Mucosa of rectum (tissue), 2 donors: ENCODE measurements around the gene RAB11B.
"Not testable (repeated sequence)": the region's sequence is repeated elsewhere in the genome, so short reads cannot be mapped to it uniquely, and the experiment has no call there.

ENCODE experiments used
- H3K27ac ChIP-seq, 2 donors: one replicate each; pipeline ENCODE4 v1.7.0; 2013; ENCODE audit warnings: inconsistent platforms in 2 of 2, low read depth in 2 of 2, low read length in 2 of 2
- H3K27me3 ChIP-seq, 2 donors: one replicate each; pipeline ENCODE4 v1.7.0; 2013; ENCODE audit warnings: low read length in 2 of 2; ENCODE audit not compliant: control insufficient read depth in 2 of 2, insufficient read depth in 2 of 2
- H3K36me3 ChIP-seq, 2 donors: one replicate each; pipeline ENCODE4 v1.7.0; 2013; ENCODE audit warnings: low read length in 2 of 2; ENCODE audit not compliant: control insufficient read depth in 2 of 2, insufficient read depth in 2 of 2
- H3K4me1 ChIP-seq, 2 donors: one replicate each; pipeline ENCODE4 v1.7.0; 2013; ENCODE audit warnings: low read length in 2 of 2, mild to moderate bottlenecking in 1 of 2; ENCODE audit not compliant: control insufficient read depth in 2 of 2, insufficient read depth in 2 of 2
- H3K4me3 ChIP-seq, 2 donors: one replicate each; pipeline ENCODE4 v1.7.0; 2013; ENCODE audit warnings: low read length in 2 of 2
- H3K9ac ChIP-seq, 2 donors: one replicate each; pipeline ENCODE4 v1.7.0; 2013; ENCODE audit warnings: low read length in 2 of 2, low read depth in 1 of 2, mild to moderate bottlenecking in 1 of 2
- H3K9me3 ChIP-seq, 2 donors: one replicate each; pipeline ENCODE4 v1.7.0; 2013; ENCODE audit warnings: low read length in 2 of 2; ENCODE audit not compliant: control insufficient read depth in 2 of 2
- donor health status: healthy.
- donor health status: Normal muscosa, but diverticular disease.

The RAB11B gene

GRCh38 chr19:8389891-8390616, at the start of gene RAB11B:
Gene RAB11B (plus strand): TSS chr19:8390360. CDS start chr19:8390417, 57 bp downstream.
- no peaks in the 10 kb centered on the region for H3K36me3 ChIP-seq
- H3K4me1 ChIP-seq: peaks cover 14 to 17% of the 10 kb centered on the region in 2 donors
- peak within 1 kb of the TSS; percentile 95 to 100 for H3K9ac ChIP-seq
- peak within 1 kb of the TSS; percentile 91 to 93 for H3K4me3 ChIP-seq
- no peaks in the 10 kb centered on the region for H3K9me3 ChIP-seq
- H3K27ac ChIP-seq: peak within 1 kb of the TSS; percentile 100
- no peaks in the 10 kb centered on the region for H3K27me3 ChIP-seq

GRCh38 chr19:8341504-8341903, 48.7 kb upstream of the RAB11B start:
- H3K27ac ChIP-seq, H3K9ac ChIP-seq, H3K4me1 ChIP-seq, H3K36me3 ChIP-seq, H3K9me3 ChIP-seq, H3K4me3 ChIP-seq: not testable (repeated sequence)
- peaks cover 21 to 22% of the 10 kb centered on the region in 2 donors for H3K27me3 ChIP-seq

GRCh38 chr19:8342316-8342683, 47.9 kb upstream of the RAB11B start:
- H3K4me3 ChIP-seq: no peak overlapping the region
- H3K9ac ChIP-seq: no peak overlapping the region
- H3K9me3 ChIP-seq: no peaks in the 10 kb centered on the region
- H3K27me3 ChIP-seq: peaks cover 19 to 21% of the 10 kb centered on the region in 2 donors
- H3K4me1 ChIP-seq: peaks cover 4 to 7% of the 10 kb centered on the region in 2 donors
- no peak overlapping the region for H3K27ac ChIP-seq
- no peaks in the 10 kb centered on the region for H3K36me3 ChIP-seq

GRCh38 chr19:8342684-8343482, 47.3 kb upstream of the RAB11B start, which contains the start of gene KANK3:
Gene KANK3 (minus strand): TSS chr19:8343262. CDS start chr19:8337828, 5,434 bp downstream.
- Histone ChIP-seq H3K4me3 (peak within 1 kb of the TSS; percentile 38 to 48), H3K27me3 (peaks cover 16 to 21% of the 10 kb centered on the region in 2 donors), H3K9ac (peak within 1 kb of the TSS; percentile 38 to 54), H3K9me3 (no peaks in the 10 kb centered on the region), H3K36me3 (no peaks in the 10 kb centered on the region), H3K27ac (peak within 1 kb of the TSS; percentile 7 to 24), H3K4me1 (peaks cover 4 to 7% of the 10 kb centered on the region in 2 donors)

- Histone ChIP-seq H3K36me3 (no peaks in the 10 kb centered on the region), H3K9me3 (no peaks in the 10 kb centered on the region), H3K27ac (no peak overlapping the region), H3K4me3 (peak overlapping the region; percentile 30 to 38), H3K27me3 (peaks cover 16 to 21% of the 10 kb centered on the region in 2 donors), H3K4me1 (peaks cover 4 to 7% of the 10 kb centered on the region in 2 donors), H3K9ac (peak overlapping the region in 1 of 2 donors; percentile 38)
Measured at GRCh38 chr19:8343483-8343844, 46.7 kb upstream of the RAB11B start.

GRCh38 chr19:8349629-8350372, 40.4 kb upstream of the RAB11B start:
- not testable (repeated sequence) for H3K4me1 ChIP-seq, H3K27ac ChIP-seq, H3K4me3 ChIP-seq, H3K9me3 ChIP-seq, H3K36me3 ChIP-seq, H3K27me3 ChIP-seq, H3K9ac ChIP-seq

GRCh38 chr19:8352134-8352827, 37.9 kb upstream of the RAB11B start:
- Histone ChIP-seq H3K27ac (no peak overlapping the region), H3K27me3 (peaks cover 0 to 3% of the 10 kb centered on the region in 2 donors), H3K4me3 (no peak overlapping the region), H3K36me3 (no peaks in the 10 kb centered on the region), H3K4me1 (no peaks in the 10 kb centered on the region), H3K9ac (no peak overlapping the region), H3K9me3 (no peaks in the 10 kb centered on the region)

GRCh38 chr19:8352845-8353244, 37.3 kb upstream of the RAB11B start:
- H3K4me3 ChIP-seq, H3K9ac ChIP-seq, H3K27ac ChIP-seq, H3K9me3 ChIP-seq, H3K27me3 ChIP-seq, H3K4me1 ChIP-seq, H3K36me3 ChIP-seq: not testable (repeated sequence)

GRCh38 chr19:8355631-8356402, 34.3 kb upstream of the RAB11B start:
- Histone ChIP-seq H3K9me3 (no peaks in the 10 kb centered on the region), H3K4me3 (no peak overlapping the region), H3K36me3 (no peaks in the 10 kb centered on the region), H3K27me3 (peaks cover 0 to 3% of the 10 kb centered on the region in 2 donors), H3K9ac (no peak overlapping the region), H3K4me1 (no peaks in the 10 kb centered on the region), H3K27ac (no peak overlapping the region)
